IMR-90 (cell line): Measurements from ENCODE around the gene SNAP29. TPM values are rescaled to one million over a fixed set of nuclear protein-coding genes. Genes with fewer than 3 reads are reported as not detected.
"Not testable (repeated sequence)": the region's sequence is repeated elsewhere in the genome, so short reads cannot be mapped to it uniquely, and the experiment has no call there.

Source experiments
- ATAC-seq: fragments of 200-7000 bp; cut with Tn5 transposase; 2 replicates; pipeline ENCODE4 v1.9.1; 2020; ENCODE audit warnings: low read depth, mild to moderate bottlenecking, moderate library complexity
- BruUV-seq: library from RNA; stranded (reverse); fragments of 400-500 nt; replicated peaks from 2 replicates; lab custom pipeline; 2021; lab: Mats Ljungman, UMichigan
- CTCF ChIA-PET: fragments of 300-600 bp; formaldehyde crosslinking; extraction: SDS; loops from one replicate; lab custom pipeline; 2021; ENCODE audit warnings: antibody characterized with exemption; lab: Yijun Ruan, JAX
- POLR2A ChIA-PET: fragments of 300-600 bp; sonication (Branson Sonifier 250); formaldehyde crosslinking; loops from one replicate; lab custom pipeline; 2022; ENCODE audit warnings: antibody characterized with exemption; ENCODE audit not compliant: unreplicated experiment; lab: Charles Lee
- DNase-seq: peaks from one replicate; pipeline ENCODE4 v3.0.0; 2013
- H2AFZ ChIP-seq: replicated peaks from 2 replicates; pipeline ENCODE3; 2013; ENCODE audit warnings: low read length, mild to moderate bottlenecking; ENCODE audit not compliant: poor library complexity
- H2AK5ac ChIP-seq: 2 replicates; pipeline ENCODE4 v1.6.1; 2013; ENCODE audit warnings: low read depth, low read length, inconsistent platforms
- H2AK9ac ChIP-seq: replicated peaks from 2 replicates; pipeline ENCODE3; 2013; ENCODE audit warnings: mild to moderate bottlenecking, low read depth, low read length, moderate library complexity; ENCODE audit not compliant: poor library complexity
- H2BK120ac ChIP-seq: 2 replicates; pipeline ENCODE4 v1.6.1; 2013; ENCODE audit warnings: low read depth, low read length, inconsistent platforms
- H2BK15ac ChIP-seq: 3 replicates; pipeline ENCODE4 v1.6.1; 2013; ENCODE audit warnings: low read depth, low read length, inconsistent platforms
- H2BK20ac ChIP-seq: 2 replicates; pipeline ENCODE4 v1.6.1; 2013; ENCODE audit warnings: low read depth, mild to moderate bottlenecking, inconsistent platforms, low read length, moderate library complexity
- H2BK5ac ChIP-seq: 2 replicates; pipeline ENCODE4 v1.6.1; 2013; ENCODE audit warnings: mild to moderate bottlenecking, low read depth, low read length, inconsistent platforms; ENCODE audit not compliant: poor library complexity, severe bottlenecking
- H3K14ac ChIP-seq: replicated peaks from 2 replicates; pipeline ENCODE4 v1.6.1; 2013; ENCODE audit warnings: low read depth, low read length, inconsistent platforms
- H3K18ac ChIP-seq: 2 replicates; pipeline ENCODE4 v1.6.1; 2013; ENCODE audit warnings: low read depth, low read length, control low read depth
- H3K23ac ChIP-seq: 2 replicates; pipeline ENCODE4 v1.6.1; 2013; ENCODE audit warnings: low read depth, low read length, inconsistent platforms
- H3K27ac ChIP-seq: 2 replicates; pipeline ENCODE4 v1.5.1; 2013; ENCODE audit warnings: mild to moderate bottlenecking, control low read depth, low read length; ENCODE audit not compliant: insufficient read depth
- H3K27me3 ChIP-seq: 2 replicates; pipeline ENCODE4 v1.6.1; 2013; ENCODE audit warnings: low read length; ENCODE audit not compliant: control insufficient read depth, insufficient read depth
- H3K36me3 ChIP-seq: 2 replicates; pipeline ENCODE4 v1.6.1; 2013; ENCODE audit warnings: low read length, mixed read lengths; ENCODE audit not compliant: control insufficient read depth, insufficient read depth
- H3K4ac ChIP-seq: 2 replicates; pipeline ENCODE4 v1.6.1; 2013; ENCODE audit warnings: low read depth, low read length, inconsistent platforms
- H3K4me1 ChIP-seq: 2 replicates; pipeline ENCODE4 v1.6.1; 2013; ENCODE audit warnings: low read length, mixed read lengths; ENCODE audit not compliant: control insufficient read depth, insufficient read depth
- H3K4me2 ChIP-seq: 2 replicates; pipeline ENCODE4 v1.6.1; 2013; ENCODE audit warnings: low read depth, mild to moderate bottlenecking, control low read depth, low read length, moderate library complexity
- H3K4me3 ChIP-seq: 2 replicates; pipeline ENCODE4 v1.5.1; 2013; ENCODE audit warnings: low read depth, mild to moderate bottlenecking, control low read depth, low read length, moderate library complexity; ENCODE audit not compliant: insufficient read depth
- H3K56ac ChIP-seq: 2 replicates; pipeline ENCODE4 v1.6.1; 2013; ENCODE audit warnings: low read length, inconsistent platforms; ENCODE audit not compliant: insufficient read depth; ENCODE audit errors: extremely low read depth
- H3K79me1 ChIP-seq, 2 experiments: 2 replicates each; pipeline ENCODE4 v1.6.1; 2013; ENCODE audit warnings: low read length in 2 of 2, inconsistent platforms in 1 of 2, low read depth in 1 of 2
- H3K9ac ChIP-seq: 2 replicates; pipeline ENCODE4 v1.6.1; 2013; ENCODE audit warnings: low read depth, low read length, control low read depth
- H3K9me1 ChIP-seq: 2 replicates; pipeline ENCODE4 v1.6.1; 2013; ENCODE audit warnings: low read length, inconsistent platforms; ENCODE audit not compliant: insufficient read depth
- H3K9me3 ChIP-seq: 2 replicates; pipeline ENCODE4 v1.6.1; 2013; ENCODE audit warnings: low read length; ENCODE audit not compliant: control insufficient read depth, insufficient read depth
- H4K20me1 ChIP-seq: 2 replicates; pipeline ENCODE4 v1.6.1; 2013; ENCODE audit warnings: low read length, inconsistent platforms; ENCODE audit not compliant: insufficient read depth
- H4K5ac ChIP-seq: 2 replicates; pipeline ENCODE4 v1.6.1; 2013; ENCODE audit warnings: mild to moderate bottlenecking, low read depth, low read length, control low read depth
- H4K8ac ChIP-seq, 2 experiments: 2 replicates each; pipeline ENCODE4 v1.6.1; 2013; ENCODE audit warnings: low read depth in 2 of 2, low read length in 2 of 2, control low read depth in 1 of 2, inconsistent platforms in 1 of 2
- H4K91ac ChIP-seq: 2 replicates; pipeline ENCODE4 v1.6.1; 2013; ENCODE audit warnings: low read depth, low read length, inconsistent platforms; ENCODE audit not compliant: insufficient read depth
- WGBS, 2 experiments: methylation state at CpG; one replicate each; pipeline versions ENCODE4 v1.1.5 to v1.1.7; 2013; ENCODE audit warnings: missing lambda C conversion rate in 2 of 2; ENCODE audit not compliant: insufficient read length in 1 of 2; ENCODE audit errors: extremely low coverage in 2 of 2; 5-methylcytosine and 5-hydroxymethylcytosine counted together
- dilution Hi-C: fragments of 300-500 bp; cut with HindIII; formaldehyde crosslinking; loops from one replicate; pipeline ENCODE4 v1.14.3; 2018; ENCODE audit warnings: low sequenced_read_pairs; ENCODE audit not compliant: unreplicated experiment
- in situ Hi-C: fragments of 300-500 bp; cut with MboI; formaldehyde crosslinking; loops from 3 replicates; pipeline ENCODE4 v1.14.3; 2019; ENCODE audit warnings: low sequenced_read_pairs, inconsistent platforms, mixed read lengths
- intact Hi-C: fragments of 100-400 bp; cut with micrococcal nuclease; formaldehyde crosslinking; loops from 2 replicates; pipeline ENCODE4 v1.10.0; 2022
- polyA plus RNA-seq, 3 experiments: library from polyadenylated mRNA; depleted of rRNA; stranded (reverse); fragments of >200 nt; gene quantifications; 2 replicates each; pipeline ENCODE4 v1.2.3, GENCODE V29; 2012; ENCODE audit warnings: low replicate concordance in 1 of 3
- total RNA-seq: library from RNA; depleted of rRNA; stranded (reverse); fragments of >200 nt; gene quantifications from 2 replicates; pipeline ENCODE4 v1.2.3, GENCODE V29; 2012

SNAP29 gene
- total and polyA plus RNA-seq, 2 of the 4 experiments (the other 2 are of a cell fraction) = 10.6 to 29.5 TPM

- intact Hi-C loops, H2BK15ac ChIP-seq, in situ Hi-C loops: not testable (repeated sequence)
Measured at GRCh38 chr22:20825216-20825615, 33.6 kb upstream of the SNAP29 start.

More at GRCh38 chr22:20825216-20825615, 33.6 kb upstream of the SNAP29 start:
- H4K8ac ChIP-seq, H2BK5ac ChIP-seq, H3K27me3 ChIP-seq, H3K4me2 ChIP-seq, CTCF ChIA-PET, H3K4me1 ChIP-seq, H4K5ac ChIP-seq, H3K56ac ChIP-seq, H2BK120ac ChIP-seq, H2BK20ac ChIP-seq, POLR2A ChIA-PET, H4K20me1 ChIP-seq, ATAC-seq, H3K23ac ChIP-seq, H3K4me3 ChIP-seq, H3K18ac ChIP-seq, H3K9me3 ChIP-seq, H4K91ac ChIP-seq, H2AK9ac ChIP-seq, H3K9ac ChIP-seq, dilution Hi-C loops, H3K4ac ChIP-seq, DNase-seq, H3K27ac ChIP-seq, H3K14ac ChIP-seq, BruUV-seq, H3K9me1 ChIP-seq, H3K36me3 ChIP-seq, H2AK5ac ChIP-seq, H2AFZ ChIP-seq: not testable (repeated sequence)
- 100% methylated on average over 3 of the region's 4 CpGs; no CpG with 5 or more reads in 1 of the 2 experiments for WGBS, 2 experiments
- peaks cover 7 to 12% of the 10 kb centered on the region in 2 experiments; a peak in 3 of 4 replicates for H3K79me1 ChIP-seq
